Lung (tissue), 12 donors: ENCODE results near the gene IQCH. TPM values are rescaled to one million over a fixed set of nuclear protein-coding genes. Genes with fewer than 3 reads are reported as not detected.

Experiments used
- ATAC-seq: fragments of 200-7000 bp; cut with Tn5 transposase; one replicate; pipeline ENCODE4 v1.9.1; 2020; ENCODE audit warnings: moderate number of reproducible peaks; ENCODE audit not compliant: insufficient read depth, low FRiP score
- DNase-seq, 3 donors: peaks; one replicate each; pipeline ENCODE4 v3.0.0-alpha.2; 2013 to 2017
- H3K27ac ChIP-seq, 2 donors: one replicate each; pipeline ENCODE4 v1.5.1; 2013; ENCODE audit warnings: mild to moderate bottlenecking in 2 of 2, moderate library complexity in 2 of 2, control low read depth in 1 of 2, inconsistent platforms in 1 of 2, low read depth in 1 of 2, low read length in 1 of 2
- H3K27me3 ChIP-seq, 3 donors: one replicate each; pipeline ENCODE4 v1.5.1; 2013; ENCODE audit warnings: low read length in 2 of 3; ENCODE audit not compliant: control insufficient read depth in 3 of 3, insufficient read depth in 3 of 3
- H3K36me3 ChIP-seq, 4 donors: one replicate each; pipeline ENCODE4 v1.5.1; 2013; ENCODE audit warnings: low read length in 4 of 4, mild to moderate bottlenecking in 1 of 4, moderate library complexity in 1 of 4; ENCODE audit not compliant: control insufficient read depth in 4 of 4, insufficient read depth in 4 of 4
- H3K4me1 ChIP-seq, 5 donors: one replicate each; pipeline ENCODE4 v1.5.1; 2013; ENCODE audit warnings: low read length in 5 of 5, mild to moderate bottlenecking in 2 of 5, moderate library complexity in 1 of 5; ENCODE audit not compliant: control insufficient read depth in 5 of 5, insufficient read depth in 5 of 5
- H3K4me3 ChIP-seq: one replicate; pipeline ENCODE4 v1.5.1; 2013; ENCODE audit warnings: mild to moderate bottlenecking, control low read depth, moderate library complexity
- H3K9ac ChIP-seq, 2 donors: one replicate each; pipeline ENCODE4 v1.5.1; 2013; ENCODE audit warnings: low read length in 2 of 2, control low read depth in 1 of 2; ENCODE audit not compliant: insufficient read depth in 1 of 2
- H3K9me3 ChIP-seq, 4 donors: one replicate each; pipeline ENCODE4 v1.5.1; 2013; ENCODE audit warnings: low read length in 3 of 4, mild to moderate bottlenecking in 1 of 4, moderate library complexity in 1 of 4; ENCODE audit not compliant: control insufficient read depth in 4 of 4, insufficient read depth in 3 of 4
- CTCF ChIP-seq: IDR thresholded peaks from 2 replicates; pipeline ENCODE4 v1.5.1; 2012; ENCODE audit warnings: mild to moderate bottlenecking; ENCODE audit errors: control extremely low read depth, extremely low read depth
- WGBS, 2 donors: extraction: QIAGEN DNeasy Blood & Tissue Kit; methylation state at CpG; one replicate each; pipeline ENCODE4 v1.1.7; 2013; 5-methylcytosine and 5-hydroxymethylcytosine counted together
- polyA plus RNA-seq, 2 donors: library from polyadenylated mRNA; stranded (reverse); fragments of 200-250 nt; gene quantifications; one replicate each; pipeline ENCODE4 v1.2.1, GENCODE V29; 2013
- total RNA-seq, 2 donors: library from RNA; depleted of rRNA in 1 of 2; stranded (reverse); fragments of >200 nt in 1 of 2; gene quantifications; one replicate each; pipeline ENCODE4 v1.2.1, GENCODE V29; 2014 to 2021
- donor health status: control.
- donor health status: control.
- donor health status: Bipolar disorder and iron deficiency.
- donor health status: healthy.
- donor health status: DM: yes; HTN: yes; CAD: no.

The IQCH gene
- total and polyA plus RNA-seq, 4 donors = 1.1 to 10.5 (median 4.5) TPM

- peaks cover 0 to 5% (median 0%) of the 10 kb centered on the region in 5 donors for H3K4me1 ChIP-seq
- ATAC-seq = no peak
- H3K36me3 ChIP-seq = no peaks in the 10 kb centered on the region
- DNase-seq = peak in 2 of 3 donors; percentile 62 to 70
- no peak overlapping the region for H3K9ac ChIP-seq
- H3K27ac ChIP-seq = no peak overlapping the region
- WGBS, 2 donors = 19 to 35% methylated on average over 2 of the region's 2 CpGs
- TF ChIP-seq CTCF = no peak
- H3K9me3 ChIP-seq = no peaks in the 10 kb centered on the region
- peaks cover 0 to 22% (median 17%) of the 10 kb centered on the region in 3 donors for H3K27me3 ChIP-seq
- H3K4me3 ChIP-seq = no peak overlapping the region
Observed at GRCh38 chr15:67501177-67501835, 246.7 kb downstream of the IQCH start.

DNA sequence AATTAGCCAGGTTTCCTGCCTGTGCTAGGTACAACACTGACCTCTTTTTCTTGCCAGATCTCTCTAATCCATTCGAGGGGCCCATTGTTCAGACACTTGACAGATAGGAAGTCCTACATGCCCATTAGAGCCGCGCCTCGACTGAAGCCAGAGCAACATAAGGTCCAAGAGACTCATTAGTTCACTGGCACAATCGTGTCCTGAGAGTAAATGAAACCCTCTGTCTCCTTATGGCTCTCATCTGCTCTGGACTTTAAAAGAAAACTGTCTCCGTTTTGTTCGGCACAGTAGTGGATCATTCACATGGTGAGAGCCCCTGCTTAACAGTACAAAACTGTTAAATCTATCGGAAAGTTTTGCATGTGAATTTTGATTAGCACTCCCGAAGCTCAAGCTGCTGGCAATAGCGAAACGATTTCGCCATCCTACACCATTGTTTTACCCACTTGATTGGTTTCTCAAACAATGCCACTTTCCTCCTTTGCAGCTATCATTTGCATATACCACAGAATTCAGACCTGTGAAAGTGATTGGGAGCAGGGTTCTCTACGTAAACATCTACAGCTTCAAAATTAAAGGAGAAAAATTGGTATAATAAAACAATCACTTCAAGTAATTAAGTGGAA is 247.4 kb downstream of the IQCH start:
- H3K36me3 ChIP-seq = no peaks in the 10 kb centered on the region
- DNase-seq (no peak), ATAC-seq (no peak)
- 53 to 61% methylated on average over 13 of the region's 13 CpGs for WGBS, 2 donors
- H3K4me3 ChIP-seq = no peak overlapping the region
- TF ChIP-seq CTCF = no peak
- peaks cover 0 to 5% (median 0%) of the 10 kb centered on the region in 5 donors for H3K4me1 ChIP-seq
- H3K9ac ChIP-seq = no peak overlapping the region
- H3K27ac ChIP-seq = peak overlapping the region in 1 of 2 donors; percentile 1
- H3K9me3 ChIP-seq = no peaks in the 10 kb centered on the region
- H3K27me3 ChIP-seq = peaks cover 0 to 22% (median 17%) of the 10 kb centered on the region in 3 donors

DNA sequence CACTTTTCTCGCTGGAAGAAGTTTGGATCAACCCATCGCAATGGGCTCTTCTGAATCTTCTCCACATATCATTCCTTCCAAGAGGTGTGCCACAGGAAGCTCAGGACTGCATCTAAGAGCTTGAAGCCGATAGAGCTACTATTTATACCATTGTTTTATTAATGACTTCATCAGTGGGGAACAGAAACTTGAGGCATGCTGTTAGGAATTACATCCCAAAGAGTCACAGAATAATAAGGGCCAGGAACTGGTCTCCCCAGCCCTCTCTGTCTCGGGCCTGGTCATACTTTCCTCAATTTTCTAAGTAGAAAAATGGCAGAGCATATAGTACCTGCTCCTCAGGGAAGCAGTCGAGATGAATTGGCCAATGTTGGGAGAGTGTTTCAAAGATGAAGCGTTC is 249.5 kb downstream of the IQCH start:
- WGBS, 2 donors = 94% methylated on average over 6 of the region's 6 CpGs
- Histone ChIP-seq H3K36me3 (no peaks in the 10 kb centered on the region), H3K9ac (no peak overlapping the region)

More for the DNA sequence above, 249.5 kb downstream of the IQCH start:
- Histone ChIP-seq H3K4me1 (peaks cover 0 to 5% (median 0%) of the 10 kb centered on the region in 5 donors), H3K27ac (no peak overlapping the region), H3K9me3 (no peaks in the 10 kb centered on the region), H3K27me3 (peaks cover 0 to 19% (median 14%) of the 10 kb centered on the region in 3 donors), H3K4me3 (no peak overlapping the region)
- DNase-seq = no peak
- no peak for ATAC-seq
- TF ChIP-seq CTCF = no peak
